GM19238 (cell line): ENCODE results near the gene ADH6.
"Not testable (repeated sequence)": the region's sequence is repeated elsewhere in the genome, so short reads cannot be mapped to it uniquely, and the experiment has no call there.

Source experiments
- DNase-seq: peaks from one replicate; pipeline ENCODE4 v3.0.0; 2011; ENCODE audit warnings: low spot score; ENCODE audit not compliant: insufficient read length

The ADH6 gene

GRCh38 chr4:99190336-99190735 is 28.7 kb downstream of the ADH6 start:
- DNase-seq = no peak

DNA sequence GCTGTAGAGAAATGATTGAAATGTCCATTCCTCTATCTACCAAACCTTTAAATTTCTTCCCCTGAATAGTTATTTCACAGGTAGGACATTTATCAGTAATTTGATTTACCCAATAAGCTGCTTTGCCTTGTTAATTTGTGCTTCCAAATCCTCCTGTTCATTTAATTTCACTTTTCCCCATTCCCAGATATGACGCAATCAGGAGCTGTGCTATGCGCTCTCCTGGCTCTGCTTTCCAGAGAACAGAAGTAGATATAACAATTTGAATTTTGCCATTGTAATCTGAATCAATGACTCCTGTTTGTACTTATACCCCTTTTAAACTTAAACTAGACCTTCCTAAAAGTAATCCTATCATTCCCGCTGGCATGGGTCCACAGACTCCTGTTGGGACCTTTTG is 29.1 kb downstream of the ADH6 start:
- not testable (repeated sequence) for DNase-seq

GRCh38 chr4:99186029-99186428 is 33.0 kb downstream of the ADH6 start:
- no peak for DNase-seq

- DNase-seq = no peak
Measured at GRCh38 chr4:99185581-99185980, 33.5 kb downstream of the ADH6 start.

GRCh38 chr4:99180382-99181070 is 38.5 kb downstream of the ADH6 start:
- no peak for DNase-seq

DNA sequence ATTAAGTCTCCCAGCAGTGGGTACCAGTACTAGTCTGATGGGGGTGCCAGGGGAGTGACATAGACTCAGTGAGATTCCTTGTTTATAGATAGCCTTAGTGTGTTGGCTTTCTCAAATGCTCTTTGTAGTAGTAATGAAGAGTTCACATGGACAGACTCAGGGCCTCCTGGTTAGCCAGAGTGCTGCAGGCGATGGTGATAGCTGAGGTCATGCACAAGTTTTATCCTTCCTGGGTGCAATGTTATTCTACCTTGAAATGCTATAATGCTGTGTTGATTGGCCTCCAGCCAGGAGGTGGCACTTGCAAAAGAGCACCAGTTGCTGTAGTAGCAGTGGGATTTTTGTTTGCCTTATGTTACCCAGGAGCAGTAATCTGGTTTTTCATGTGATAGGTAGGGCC is 39.4 kb downstream of the ADH6 start:
- DNase-seq = no peak

- no peak for DNase-seq
Measured at GRCh38 chr4:99179178-99179577, 39.9 kb downstream of the ADH6 start.

- DNase-seq = no peak
Measured at GRCh38 chr4:99166544-99166943, 52.5 kb downstream of the ADH6 start.

- no peak for DNase-seq
Measured at GRCh38 chr4:99165978-99166377, 53.1 kb downstream of the ADH6 start.

GRCh38 chr4:99161373-99162099 is 57.5 kb downstream of the ADH6 start:
- DNase-seq = no peak

- DNase-seq = no peak
Measured at GRCh38 chr4:99159699-99160098, 59.3 kb downstream of the ADH6 start.

DNA sequence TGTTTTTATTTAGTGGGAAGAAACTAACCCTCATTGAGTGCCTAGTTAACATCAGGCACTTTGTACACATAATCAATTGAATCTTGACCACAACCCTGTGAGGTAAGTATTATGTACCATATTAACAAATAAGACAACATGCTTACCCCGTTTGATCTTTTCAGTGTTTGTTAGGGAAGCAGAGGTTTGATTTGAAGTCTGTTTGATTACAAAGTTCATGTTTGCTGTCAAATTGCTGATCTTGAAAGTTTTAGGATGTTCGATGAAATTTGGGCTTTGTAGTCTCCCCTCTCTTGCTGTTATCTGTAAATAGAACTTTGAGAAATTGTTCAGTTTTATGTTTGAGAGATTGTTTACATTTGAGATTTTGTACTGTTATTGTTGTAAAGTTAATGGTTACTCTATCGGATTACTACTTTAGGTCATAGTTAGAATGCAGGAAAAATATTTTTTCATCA is 61.5 kb downstream of the ADH6 start:
- DNase-seq = no peak

DNA sequence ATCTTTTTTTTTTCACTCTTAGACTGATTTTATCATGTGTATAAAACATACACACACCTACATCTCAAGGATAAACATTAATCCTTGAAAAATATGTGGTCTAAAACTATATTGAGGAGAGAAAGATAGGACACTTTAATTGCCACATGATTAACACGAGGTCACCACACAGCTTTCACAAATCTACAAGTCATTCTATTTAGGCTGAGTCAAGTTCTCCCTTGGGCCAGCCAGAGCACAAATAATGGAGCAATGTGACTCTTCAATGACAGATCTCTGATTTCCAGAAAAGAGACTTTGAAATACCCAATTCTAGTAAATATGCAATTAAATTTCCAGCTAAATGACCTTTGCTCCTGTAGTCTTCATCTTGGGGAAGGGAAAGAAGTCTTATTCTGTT is 62.1 kb downstream of the ADH6 start:
- no peak for DNase-seq

DNA sequence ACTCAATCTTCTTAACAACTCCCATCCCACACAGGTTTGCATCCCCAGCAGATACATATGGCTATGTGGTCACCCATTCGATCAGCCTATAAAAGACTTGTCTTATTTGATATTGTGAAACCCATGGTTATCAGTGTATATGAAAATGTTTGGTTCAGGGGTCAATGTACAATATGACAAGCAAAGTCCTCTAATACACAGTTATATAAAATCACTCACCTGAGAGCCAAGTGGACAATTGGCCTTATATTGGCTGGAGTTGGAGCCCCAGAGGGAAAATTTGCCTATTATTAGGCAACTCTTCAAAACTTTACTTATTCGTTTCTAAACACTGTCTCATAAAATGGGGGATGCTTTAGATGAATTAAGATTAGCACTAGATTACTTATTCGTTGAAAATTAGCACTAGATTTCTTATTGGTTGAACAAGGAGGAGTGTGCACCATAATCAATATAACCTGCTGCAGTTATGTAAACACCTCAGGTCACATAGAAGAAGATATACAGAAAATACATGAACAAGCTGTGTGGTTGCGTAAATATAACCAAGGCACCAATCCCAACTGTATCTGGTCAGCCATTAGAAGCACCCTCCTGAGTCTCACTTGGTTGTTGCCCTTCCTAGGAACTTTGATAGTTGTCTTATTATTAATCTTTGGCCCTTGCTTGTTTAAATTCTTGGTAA is 64.2 kb downstream of the ADH6 start:
- no peak for DNase-seq
